Calu3 (cell line): ENCODE results near the gene PPP1R11. TPM values are rescaled to one million over a fixed set of nuclear protein-coding genes. Genes with fewer than 3 reads are reported as not detected.

Experiments
- BruUV-seq: library from RNA; stranded (reverse); fragments of 400-500 nt; replicated peaks from 2 replicates; lab custom pipeline; 2021; lab: Mats Ljungman, UMichigan
- CTCF ChIA-PET: fragments of 300-600 bp; sonication (Branson Sonifier 250); formaldehyde crosslinking; loops from one replicate; lab custom pipeline; 2022; ENCODE audit warnings: antibody characterized with exemption; lab: Charles Lee
- DNase-seq: peaks from one replicate; pipeline ENCODE4 v3.0.0; 2022
- H3K27ac Mint-ChIP-seq: one replicate; pipeline ENCODE4 v1.8.0; 2022; ENCODE audit warnings: mixed read lengths; ENCODE audit not compliant: unreplicated experiment
- H3K27me3 Mint-ChIP-seq: one replicate; pipeline ENCODE4 v1.8.0; 2022; ENCODE audit warnings: mixed read lengths; ENCODE audit not compliant: unreplicated experiment
- H3K36me3 Mint-ChIP-seq: one replicate; pipeline ENCODE4 v1.8.0; 2022; ENCODE audit warnings: mild to moderate bottlenecking, moderate library complexity, mixed read lengths; ENCODE audit not compliant: insufficient read depth, unreplicated experiment
- H3K4me1 Mint-ChIP-seq: one replicate; pipeline ENCODE4 v1.8.0; 2022; ENCODE audit warnings: mild to moderate bottlenecking, low read depth, mixed read lengths; ENCODE audit not compliant: unreplicated experiment
- H3K4me3 Mint-ChIP-seq: one replicate; pipeline ENCODE4 v1.8.0; 2022; ENCODE audit warnings: mild to moderate bottlenecking, low read depth, moderate library complexity, mixed read lengths; ENCODE audit not compliant: unreplicated experiment
- H3K9me3 Mint-ChIP-seq: one replicate; pipeline ENCODE4 v1.8.0; 2022; ENCODE audit warnings: low read depth, mixed read lengths; ENCODE audit not compliant: unreplicated experiment
- CTCF ChIP-seq: fragments of 200-600 bp; IDR thresholded peaks from one replicate; pipeline ENCODE4 v1.8.0; 2022; ENCODE audit warnings: antibody characterized with exemption; ENCODE audit not compliant: unreplicated experiment
- intact Hi-C: fragments of 100-400 bp; cut with micrococcal nuclease; formaldehyde crosslinking; loops from one replicate; pipeline ENCODE4 v1.10.0; 2022; ENCODE audit not compliant: unreplicated experiment
- total RNA-seq: library from RNA; stranded (reverse); gene quantifications from 2 replicates; pipeline ENCODE4 v1.2.3, GENCODE V29; 2022

Gene PPP1R11
- total RNA-seq, 1 experiment from 2014 or later, result 72.8 TPM

DNA sequence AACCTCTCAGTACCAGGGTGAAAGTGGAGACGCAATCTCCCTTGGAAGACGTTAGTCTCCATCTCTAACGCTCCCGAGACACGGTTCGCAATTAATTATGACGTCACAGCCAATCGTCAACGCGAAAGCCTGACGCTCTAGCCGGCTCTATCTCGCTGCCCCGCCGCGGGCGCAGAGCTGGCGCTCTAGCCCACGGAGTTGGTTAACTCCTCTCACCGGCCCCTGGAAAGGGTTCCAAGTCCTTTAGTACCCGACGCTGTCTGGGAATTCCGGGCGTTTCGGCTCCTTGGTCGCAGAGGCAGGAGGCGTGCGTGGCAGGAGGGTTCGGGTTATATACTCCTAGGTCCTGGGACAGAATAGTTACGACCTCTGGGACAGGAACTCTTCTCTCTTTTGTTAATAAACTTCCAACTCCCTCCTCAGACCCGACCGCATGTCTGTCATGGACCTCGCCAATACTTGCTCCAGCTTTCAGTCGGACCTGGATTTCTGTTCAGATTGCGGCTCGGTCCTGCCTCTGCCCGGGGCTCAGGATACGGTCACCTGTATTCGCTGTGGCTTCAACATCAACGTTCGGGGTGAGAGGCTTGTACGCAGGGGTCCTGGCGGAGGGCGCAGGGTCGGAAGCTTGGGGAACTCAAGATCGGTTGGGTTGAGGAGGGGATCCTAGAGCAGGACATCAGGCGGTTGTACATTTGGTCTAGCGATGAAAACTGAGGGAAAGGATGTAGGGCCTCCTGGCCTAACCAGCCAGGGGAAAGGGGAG, 5.7 kb upstream of the PPP1R11 start, which contains the start of gene POLR1H:
Gene POLR1H (plus strand): TSS at position 174 of the 766 bp plus-strand sequence. CDS start 260 bp downstream, at position 434.
- Mint-ChIP-seq H3K36me3 (peaks cover 22% of the 10 kb centered on the region), H3K4me1 (peaks cover 16% of the 10 kb centered on the region), H3K9me3 (no peaks in the 10 kb centered on the region), H3K27me3 (no peaks in the 10 kb centered on the region), H3K4me3 (peak within 1 kb of the TSS; percentile 96), H3K27ac (peak within 1 kb of the TSS; percentile 87)
- TF ChIP-seq CTCF, result no peak
- TSS peak; percentile 67 for BruUV-seq
- peak; percentile 94 for DNase-seq
- CTCF ChIA-PET, result interaction anchor here (0.6 to 1.7 kb wide), 7 partner anchors 31 to 387 kb away, joined by 3 to 4 read pairs (median 3); partner anchors contain the start of gene TRIM40
- intact Hi-C loops, result no loop called here

DNA sequence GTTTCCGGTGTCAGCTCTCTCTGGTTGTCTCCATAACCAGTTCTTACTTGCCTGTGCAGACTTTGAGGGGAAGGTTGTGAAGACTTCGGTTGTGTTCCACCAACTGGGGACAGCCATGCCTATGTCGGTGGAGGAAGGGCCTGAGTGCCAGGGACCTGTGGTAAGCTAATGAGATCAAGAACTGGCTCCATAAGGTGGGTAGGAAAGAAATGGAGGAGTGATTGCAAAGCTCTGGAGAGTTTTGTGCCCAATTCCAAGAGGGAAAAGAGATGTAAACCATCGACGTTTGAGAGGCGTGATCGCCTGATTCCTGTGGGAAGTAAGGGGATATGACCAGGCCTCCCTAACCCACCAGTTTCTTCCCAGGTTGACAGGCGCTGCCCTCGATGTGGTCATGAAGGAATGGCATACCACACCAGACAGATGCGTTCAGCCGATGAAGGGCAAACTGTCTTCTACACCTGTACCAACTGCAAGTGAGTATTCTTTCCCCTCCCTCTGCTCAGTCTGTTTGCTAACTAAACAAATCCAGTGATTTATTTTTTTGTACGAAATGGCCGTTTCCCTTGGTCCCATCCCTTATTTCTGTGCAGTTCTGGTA, 5.0 kb upstream of the PPP1R11 start:
- peaks cover 29% of the 10 kb centered on the region for H3K36me3 Mint-ChIP-seq
- no TSS peak for BruUV-seq
- DNase-seq, result peak; percentile 32
- H3K4me1 Mint-ChIP-seq, result peaks cover 21% of the 10 kb centered on the region
- H3K9me3 Mint-ChIP-seq, result no peaks in the 10 kb centered on the region
- CTCF ChIA-PET, result interaction anchor here (1.0 kb wide), 1 partner anchor 34 kb away, joined by 3 read pairs; no protein-coding TSS in a partner anchor
- intact Hi-C loops, result no loop called here
- peak overlapping the region; percentile 87 for H3K27ac Mint-ChIP-seq
- no peaks in the 10 kb centered on the region for H3K27me3 Mint-ChIP-seq
- TF ChIP-seq CTCF, result no peak
- H3K4me3 Mint-ChIP-seq, result peak overlapping the region; percentile 96

- Mint-ChIP-seq H3K27me3 (no peaks in the 10 kb centered on the region), H3K36me3 (peaks cover 36% of the 10 kb centered on the region), H3K27ac (no peak overlapping the region), H3K9me3 (no peaks in the 10 kb centered on the region), H3K4me1 (peaks cover 28% of the 10 kb centered on the region), H3K4me3 (peak overlapping the region; percentile 96)
- no peak for TF ChIP-seq CTCF
- intact Hi-C loops, result no loop called here
- no peak for DNase-seq
- no TSS peak for BruUV-seq
- CTCF ChIA-PET, result interaction anchor here (0.6 kb wide), 1 partner anchor 11 kb away, joined by 6 read pairs; no protein-coding TSS in a partner anchor
Observed at GRCh38 chr6:30062471-30063178, 4.4 kb upstream of the PPP1R11 start.

DNA sequence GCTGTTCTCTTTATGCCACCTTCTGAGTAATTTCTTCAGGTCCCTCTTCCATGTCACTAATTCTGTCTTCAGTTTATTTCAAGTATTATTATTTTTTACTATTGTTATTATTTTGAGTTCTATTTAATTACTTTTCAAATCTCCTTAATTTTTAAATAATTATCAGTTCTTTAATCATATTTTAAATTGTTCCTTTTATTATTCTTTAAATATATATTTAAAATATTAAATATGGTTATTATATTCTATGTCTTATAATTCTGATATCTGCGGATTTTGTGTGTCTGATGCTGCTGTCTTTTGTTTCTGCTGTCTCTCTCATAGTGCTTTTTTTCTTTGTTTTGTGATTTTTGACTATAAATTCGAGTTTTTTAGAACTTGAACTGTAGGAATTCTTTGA, 3.7 kb upstream of the PPP1R11 start:
- BruUV-seq, result no TSS peak
- Mint-ChIP-seq H3K4me1 (peaks cover 35% of the 10 kb centered on the region), H3K4me3 (no peak overlapping the region), H3K9me3 (no peaks in the 10 kb centered on the region), H3K27me3 (no peaks in the 10 kb centered on the region), H3K36me3 (peaks cover 41% of the 10 kb centered on the region), H3K27ac (no peak overlapping the region)
- TF ChIP-seq CTCF, result no peak
- CTCF ChIA-PET, result no interaction called here
- intact Hi-C loops, result no loop called here
- DNase-seq, result no peak
